Neural cell (in vitro differentiated cells): ENCODE results near the gene RGS4.

Source experiments
- EP300 ChIP-seq: fragments of 450-650 bp; conservative IDR thresholded peaks from 2 replicates; pipeline ENCODE4 v1.6.1; 2014; ENCODE audit warnings: antibody characterized with exemption, mild to moderate bottlenecking, moderate library complexity; ENCODE audit not compliant: poor library complexity, severe bottlenecking
- EZH2 ChIP-seq: fragments of 200-600, 300-800 bp; shearing (Covaris generic), sonication (generic); IDR thresholded peaks from 2 replicates; pipeline ENCODE4 v1.6.1; 2014; ENCODE audit warnings: antibody characterized with exemption, low read length, borderline replicate concordance, mild to moderate bottlenecking; ENCODE audit not compliant: insufficient read depth, poor library complexity, severe bottlenecking
- MXI1 ChIP-seq: fragments of 450-650 bp; conservative IDR thresholded peaks from 2 replicates; pipeline ENCODE4 v1.6.1; 2014; ENCODE audit warnings: antibody characterized with exemption, mild to moderate bottlenecking; ENCODE audit not compliant: poor library complexity, severe bottlenecking
- POLR2AphosphoS5 ChIP-seq: IDR thresholded peaks from 2 replicates; pipeline ENCODE4 v1.6.1; 2012
- RAD21 ChIP-seq: fragments of 450-650 bp; conservative IDR thresholded peaks from 2 replicates; pipeline ENCODE4 v1.6.1; 2014; ENCODE audit warnings: antibody characterized with exemption, mild to moderate bottlenecking, moderate library complexity
- TAF1 ChIP-seq: IDR thresholded peaks from 2 replicates; pipeline ENCODE4 v1.6.1; 2012; ENCODE audit warnings: low read depth
- TF ChIP-seq, protein P1 (sequence below): IDR thresholded peaks from 2 replicates; pipeline ENCODE4 v1.6.1; 2012; ENCODE audit warnings: borderline replicate concordance
- TF ChIP-seq, protein P2 (sequence below): fragments of 450-650 bp; IDR thresholded peaks from 2 replicates; pipeline ENCODE4 v1.5.1; 2014; ENCODE audit warnings: antibody characterized with exemption, mild to moderate bottlenecking, moderate library complexity; ENCODE audit not compliant: poor library complexity, severe bottlenecking

DNA sequence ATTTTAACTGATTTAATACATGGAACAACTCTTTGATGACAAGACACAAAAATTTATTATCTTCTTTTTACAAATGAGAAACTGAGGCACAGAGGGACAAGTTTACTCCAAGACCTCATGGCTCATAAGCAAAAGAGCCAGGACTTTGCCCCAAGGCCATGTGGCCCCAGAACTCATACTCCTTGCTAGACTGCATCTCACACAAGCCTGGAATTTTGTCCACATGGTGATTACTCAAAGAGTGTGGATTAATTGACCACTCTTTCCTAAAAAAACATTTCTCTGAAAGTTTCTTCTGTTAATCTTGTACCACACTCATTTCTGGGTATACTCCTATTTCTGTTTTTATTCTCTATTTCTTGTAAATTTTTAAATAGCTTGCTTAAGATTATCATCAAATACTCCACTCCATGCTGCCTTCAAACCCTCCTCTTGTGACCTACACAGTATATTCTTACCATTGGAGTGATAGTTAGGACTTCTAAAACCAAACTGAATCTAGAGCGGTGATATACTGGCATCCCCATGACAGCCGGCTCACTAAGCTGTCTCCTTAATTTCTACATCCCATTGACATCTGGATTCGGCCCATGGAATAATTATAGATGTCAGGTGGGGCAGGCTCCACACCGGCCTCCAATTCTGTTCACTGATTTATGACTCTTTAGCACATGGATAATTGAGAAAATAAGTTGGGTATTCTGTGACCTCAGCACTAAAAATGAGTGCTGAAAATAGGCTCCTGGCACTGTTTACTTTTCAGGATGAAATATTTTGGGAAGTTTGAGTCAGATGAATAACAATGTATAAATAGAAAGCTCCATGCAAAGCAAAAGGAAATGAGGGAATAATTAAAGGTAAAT, 16.1 kb downstream of the RGS4 start:
- TF ChIP-seq POLR2AphosphoS5 (no peak), EZH2 (no peak), RAD21 (no peak), TAF1 (no peak), MXI1 (no peak), EP300 (no peak)
- TF ChIP-seq, protein P1, sequence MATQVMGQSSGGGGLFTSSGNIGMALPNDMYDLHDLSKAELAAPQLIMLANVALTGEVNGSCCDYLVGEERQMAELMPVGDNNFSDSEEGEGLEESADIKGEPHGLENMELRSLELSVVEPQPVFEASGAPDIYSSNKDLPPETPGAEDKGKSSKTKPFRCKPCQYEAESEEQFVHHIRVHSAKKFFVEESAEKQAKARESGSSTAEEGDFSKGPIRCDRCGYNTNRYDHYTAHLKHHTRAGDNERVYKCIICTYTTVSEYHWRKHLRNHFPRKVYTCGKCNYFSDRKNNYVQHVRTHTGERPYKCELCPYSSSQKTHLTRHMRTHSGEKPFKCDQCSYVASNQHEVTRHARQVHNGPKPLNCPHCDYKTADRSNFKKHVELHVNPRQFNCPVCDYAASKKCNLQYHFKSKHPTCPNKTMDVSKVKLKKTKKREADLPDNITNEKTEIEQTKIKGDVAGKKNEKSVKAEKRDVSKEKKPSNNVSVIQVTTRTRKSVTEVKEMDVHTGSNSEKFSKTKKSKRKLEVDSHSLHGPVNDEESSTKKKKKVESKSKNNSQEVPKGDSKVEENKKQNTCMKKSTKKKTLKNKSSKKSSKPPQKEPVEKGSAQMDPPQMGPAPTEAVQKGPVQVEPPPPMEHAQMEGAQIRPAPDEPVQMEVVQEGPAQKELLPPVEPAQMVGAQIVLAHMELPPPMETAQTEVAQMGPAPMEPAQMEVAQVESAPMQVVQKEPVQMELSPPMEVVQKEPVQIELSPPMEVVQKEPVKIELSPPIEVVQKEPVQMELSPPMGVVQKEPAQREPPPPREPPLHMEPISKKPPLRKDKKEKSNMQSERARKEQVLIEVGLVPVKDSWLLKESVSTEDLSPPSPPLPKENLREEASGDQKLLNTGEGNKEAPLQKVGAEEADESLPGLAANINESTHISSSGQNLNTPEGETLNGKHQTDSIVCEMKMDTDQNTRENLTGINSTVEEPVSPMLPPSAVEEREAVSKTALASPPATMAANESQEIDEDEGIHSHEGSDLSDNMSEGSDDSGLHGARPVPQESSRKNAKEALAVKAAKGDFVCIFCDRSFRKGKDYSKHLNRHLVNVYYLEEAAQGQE, result no peak
- TF ChIP-seq, protein P2, sequence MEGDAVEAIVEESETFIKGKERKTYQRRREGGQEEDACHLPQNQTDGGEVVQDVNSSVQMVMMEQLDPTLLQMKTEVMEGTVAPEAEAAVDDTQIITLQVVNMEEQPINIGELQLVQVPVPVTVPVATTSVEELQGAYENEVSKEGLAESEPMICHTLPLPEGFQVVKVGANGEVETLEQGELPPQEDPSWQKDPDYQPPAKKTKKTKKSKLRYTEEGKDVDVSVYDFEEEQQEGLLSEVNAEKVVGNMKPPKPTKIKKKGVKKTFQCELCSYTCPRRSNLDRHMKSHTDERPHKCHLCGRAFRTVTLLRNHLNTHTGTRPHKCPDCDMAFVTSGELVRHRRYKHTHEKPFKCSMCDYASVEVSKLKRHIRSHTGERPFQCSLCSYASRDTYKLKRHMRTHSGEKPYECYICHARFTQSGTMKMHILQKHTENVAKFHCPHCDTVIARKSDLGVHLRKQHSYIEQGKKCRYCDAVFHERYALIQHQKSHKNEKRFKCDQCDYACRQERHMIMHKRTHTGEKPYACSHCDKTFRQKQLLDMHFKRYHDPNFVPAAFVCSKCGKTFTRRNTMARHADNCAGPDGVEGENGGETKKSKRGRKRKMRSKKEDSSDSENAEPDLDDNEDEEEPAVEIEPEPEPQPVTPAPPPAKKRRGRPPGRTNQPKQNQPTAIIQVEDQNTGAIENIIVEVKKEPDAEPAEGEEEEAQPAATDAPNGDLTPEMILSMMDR, result no peak
